ENCODE measurements around the gene TMEM259.

GRCh38 chr19:1055028-1055425 lies 34.1 kb upstream of the TMEM259 start:
- TF ChIP-seq CTCF (IDR thresholded peaks at IDR 0.05) = no peak
- TF ChIP-seq POLR2A (IDR thresholded peaks at IDR 0.05) = no peak
